HCT116 (cell line): ENCODE results near the gene GJA3. TPM values are rescaled to one million over a fixed set of nuclear protein-coding genes. Genes with fewer than 3 reads are reported as not detected.

Source experiments
- ATAC-seq: fragments of 200-7000 bp; cut with Tn5 transposase; 2 replicates; pipeline ENCODE4 v1.9.1; 2020; ENCODE audit warnings: mild to moderate bottlenecking, moderate library complexity
- BruUV-seq: library from RNA; stranded (reverse); fragments of 400-500 nt; replicated peaks from 2 replicates; lab custom pipeline; 2021; lab: Mats Ljungman, UMichigan
- CTCF ChIA-PET: fragments of 300-600 bp; sonication (Branson Sonifier 250); formaldehyde crosslinking; loops from one replicate; lab custom pipeline; 2021; ENCODE audit warnings: antibody characterized with exemption; lab: Charles Lee
- POLR2A ChIA-PET: fragments of 300-600, 350-600 bp; sonication (Branson Sonifier 250); formaldehyde crosslinking; loops from one replicate; lab custom pipeline; 2021; ENCODE audit warnings: antibody characterized with exemption; lab: Charles Lee
- RAD21 ChIA-PET, 2 experiments: fragments of 300-600 bp; sonication (Branson Sonifier 250); formaldehyde crosslinking; loops; one replicate each; lab custom pipeline; 2023; ENCODE audit warnings: low total read pairs in 2 of 2; ENCODE audit not compliant: uncharacterized antibody in 2 of 2, unreplicated experiment in 2 of 2, low non-redundant PET in 1 of 2; lab: Charles Lee
- DNase-seq: peaks from one replicate; pipeline ENCODE4 v3.0.0-alpha.2; 2010; ENCODE audit warnings: low read depth, low spot score
- H2AFZ ChIP-seq: fragments of 200-600 bp; shearing (Covaris generic), sonication (generic); 2 replicates; pipeline ENCODE4 v1.6.1; 2017; ENCODE audit warnings: low read depth, mixed run types, mixed read lengths, antibody characterized with exemption, low read length; ENCODE audit not compliant: poor library complexity, severe bottlenecking
- H3K27ac ChIP-seq: 2 replicates; pipeline ENCODE4 v1.5.1; 2012; ENCODE audit warnings: low read depth, low read length
- H3K27me3 ChIP-seq: fragments of 200-600 bp; sonication (generic); 2 replicates; pipeline ENCODE4 v1.6.1; 2016; ENCODE audit warnings: mixed run types, low read length, mixed read lengths; ENCODE audit not compliant: insufficient read depth
- H3K36me3 ChIP-seq, 2 experiments: fragments of 200-500 bp in 1 of 2; fragments of 200-600 bp in 1 of 2; sonication (Bioruptor generic) in 1 of 2; sonication (generic) in 1 of 2; 2 replicates each; pipeline versions ENCODE4 v1.5.1 to v1.6.1; 2014 to 2016; ENCODE audit warnings: low read length in 2 of 2, inconsistent platforms in 1 of 2, mixed read lengths in 1 of 2, mixed run types in 1 of 2; ENCODE audit not compliant: insufficient read depth in 2 of 2, control insufficient read depth in 1 of 2
- H3K4me1 ChIP-seq, 2 experiments: fragments of 200-600 bp in 1 of 2; sonication (generic) in 1 of 2; 2 replicates each; pipeline versions ENCODE4 v1.5.1 to v1.6.1; 2012 to 2017; ENCODE audit warnings: low read length in 2 of 2, inconsistent platforms in 1 of 2, mild to moderate bottlenecking in 1 of 2, mixed read lengths in 1 of 2, mixed run types in 1 of 2, moderate library complexity in 1 of 2; ENCODE audit not compliant: insufficient read depth in 2 of 2, control insufficient read depth in 1 of 2
- H3K4me2 ChIP-seq: fragments of 200-600 bp; sonication (generic); 2 replicates; pipeline ENCODE4 v1.6.1; 2017; ENCODE audit warnings: mixed run types, low read length, mixed read lengths
- H3K4me3 ChIP-seq, 2 experiments: fragments of 200-600 bp in 1 of 2; sonication (generic) in 1 of 2; replicated peaks in 1 of 2; 2 replicates each; pipeline ENCODE4 v1.5.1; 2011 to 2016; ENCODE audit warnings: low read length in 2 of 2, control low read depth in 1 of 2, low read depth in 1 of 2, mild to moderate bottlenecking in 1 of 2, mixed read lengths in 1 of 2, mixed run types in 1 of 2
- H3K79me2 ChIP-seq: fragments of 200-600 bp; sonication (generic); 2 replicates; pipeline ENCODE4 v1.6.1; 2017; ENCODE audit warnings: mild to moderate bottlenecking, mixed run types, low read length, moderate library complexity, mixed read lengths; ENCODE audit not compliant: insufficient read depth
- H3K9ac ChIP-seq: fragments of 200-600 bp; sonication (generic); 2 replicates; pipeline ENCODE4 v1.6.1; 2016; ENCODE audit warnings: low read length, mixed read lengths
- H3K9me2 ChIP-seq: fragments of 200-600 bp; sonication (generic), shearing (Covaris generic); 2 replicates; pipeline ENCODE4 v1.6.1; 2017; ENCODE audit warnings: mixed run types, mild to moderate bottlenecking, moderate library complexity; ENCODE audit not compliant: insufficient read depth
- H3K9me3 ChIP-seq, 2 experiments: fragments of 200-500 bp in 1 of 2; fragments of 200-600 bp in 1 of 2; sonication (Bioruptor generic) in 1 of 2; sonication (generic) in 1 of 2; 2 replicates each; pipeline ENCODE4 v1.6.1; 2014 to 2017; ENCODE audit warnings: low read length in 2 of 2, mixed read lengths in 2 of 2, inconsistent platforms in 1 of 2, low read depth in 1 of 2, mild to moderate bottlenecking in 1 of 2, mixed run types in 1 of 2, moderate library complexity in 1 of 2; ENCODE audit not compliant: control insufficient read depth in 1 of 2, insufficient read depth in 1 of 2
- H4K20me1 ChIP-seq: fragments of 200-600 bp; sonication (generic), shearing (Covaris generic); 2 replicates; pipeline ENCODE4 v1.6.1; 2017; ENCODE audit warnings: mixed run types, mild to moderate bottlenecking, moderate library complexity; ENCODE audit not compliant: insufficient read depth
- ATF3 ChIP-seq: IDR thresholded peaks from 2 replicates; pipeline ENCODE4 v1.6.1; 2012
- CBX3 ChIP-seq: IDR thresholded peaks from 2 replicates; pipeline ENCODE4 v1.6.1; 2012; ENCODE audit warnings: low read depth
- CEBPB ChIP-seq: IDR thresholded peaks from 2 replicates; pipeline ENCODE4 v1.6.1; 2012; ENCODE audit warnings: low read depth
- EGR1 ChIP-seq: IDR thresholded peaks from 2 replicates; pipeline ENCODE4 v1.6.1; 2012; ENCODE audit warnings: low read depth
- ELF1 ChIP-seq: IDR thresholded peaks from 2 replicates; pipeline ENCODE4 v1.6.1; 2012; ENCODE audit warnings: low read depth, borderline replicate concordance
- EZH2 ChIP-seq: fragments of 200-600 bp; sonication (generic); IDR thresholded peaks from 2 replicates; pipeline ENCODE4 v1.6.1; 2017; ENCODE audit warnings: antibody characterized with exemption, mixed run types
- EZH2phosphoT487 ChIP-seq: fragments of 200-600 bp; IDR thresholded peaks from 2 replicates; pipeline ENCODE4 v1.6.1; 2018; ENCODE audit warnings: antibody characterized with exemption, borderline replicate concordance
- FOSL1 ChIP-seq: IDR thresholded peaks from 2 replicates; pipeline ENCODE4 v1.6.1; 2012; ENCODE audit warnings: low read depth
- JUND ChIP-seq: IDR thresholded peaks from 2 replicates; pipeline ENCODE4 v1.6.1; 2012
- MAX ChIP-seq: IDR thresholded peaks from 2 replicates; pipeline ENCODE4 v1.6.1; 2012
- POLR2AphosphoS5 ChIP-seq: IDR thresholded peaks from 2 replicates; pipeline ENCODE4 v1.6.1; 2011; ENCODE audit warnings: mild to moderate bottlenecking, low read depth, low read length, moderate library complexity
- REST ChIP-seq: IDR thresholded peaks from 2 replicates; pipeline ENCODE4 v1.6.1; 2012; ENCODE audit warnings: low read depth
- SP1 ChIP-seq: IDR thresholded peaks from 2 replicates; pipeline ENCODE4 v1.6.1; 2012; ENCODE audit warnings: low read depth
- SRF ChIP-seq: IDR thresholded peaks from 2 replicates; pipeline ENCODE4 v1.6.1; 2012; ENCODE audit warnings: low read depth
- YY1 ChIP-seq: IDR thresholded peaks from 2 replicates; pipeline ENCODE4 v1.6.1; 2011; ENCODE audit warnings: low read length, low read depth, moderate library complexity, mild to moderate bottlenecking; ENCODE audit not compliant: insufficient replicate concordance; ENCODE audit errors: extremely low read depth
- ZBTB33 ChIP-seq: IDR thresholded peaks from 2 replicates; pipeline ENCODE4 v1.6.1; 2011; ENCODE audit warnings: mild to moderate bottlenecking, low read length, moderate library complexity; ENCODE audit not compliant: insufficient replicate concordance; ENCODE audit errors: extremely low read depth
- ZFX ChIP-seq: fragments of 450-650 bp; IDR thresholded peaks from 2 replicates; pipeline ENCODE4 v1.6.1; 2017
- intact Hi-C: fragments of 100-400 bp; cut with micrococcal nuclease; formaldehyde crosslinking; loops from 2 replicates; pipeline ENCODE4 v1.10.0; 2022
- total RNA-seq: library from RNA; stranded (reverse); gene quantifications from one replicate; pipeline ENCODE4 v1.2.1, GENCODE V29; 2021; ENCODE audit not compliant: unreplicated experiment

Gene GJA3
- total RNA-seq, 1 experiment from 2014 or later = 8.0 TPM

GRCh38 chr13:20130012-20130411 is 30.8 kb downstream of the GJA3 start:
- intact Hi-C loops = no loop called here
- Histone ChIP-seq H4K20me1 (no peaks in the 10 kb centered on the region), H3K36me3 (no peaks in the 10 kb centered on the region), H3K4me1 (peaks cover 11 to 37% of the 10 kb centered on the region in 2 experiments), H3K4me2 (no peak overlapping the region), H3K9me3 (no peaks in the 10 kb centered on the region), H3K27ac (no peak overlapping the region), H3K4me3 (no peak overlapping the region), H3K79me2 (no peaks in the 10 kb centered on the region), H2AFZ (no peak overlapping the region), H3K9me2 (no peaks in the 10 kb centered on the region), H3K27me3 (no peaks in the 10 kb centered on the region), H3K9ac (no peak overlapping the region)
- ChIA-PET CTCF (no interaction called here), POLR2A (no interaction called here), RAD21 (no interaction called here)
- TF ChIP-seq FOSL1 (no peak), EZH2phosphoT487 (no peak), POLR2AphosphoS5 (no peak), EGR1 (no peak), ATF3 (no peak), CBX3 (no peak), ZFX (no peak), JUND (no peak), REST (no peak), SP1 (no peak), SRF (no peak), EZH2 (no peak), ELF1 (no peak), MAX (no peak), CEBPB (no peak), ZBTB33 (no peak), YY1 (no peak)
- DNase-seq (no peak), ATAC-seq (no peak)
- no TSS peak for BruUV-seq
